Endothelial cell of umbilical vein (primary cell): ENCODE results near the gene UBL5. TPM values are rescaled to one million over a fixed set of nuclear protein-coding genes. Genes with fewer than 3 reads are reported as not detected.

Experiments used
- BruUV-seq: library from RNA; stranded (reverse); fragments of 400-500 nt; replicated peaks from 2 replicates; lab custom pipeline; 2021; lab: Mats Ljungman, UMichigan
- CTCF ChIA-PET: fragments of 300-600, 350-600 bp; sonication (Branson Sonifier 250); formaldehyde crosslinking; loops from one replicate; lab custom pipeline; 2021; ENCODE audit warnings: antibody characterized with exemption, inconsistent platforms; lab: Charles Lee
- POLR2A ChIA-PET: fragments of 300-600, 350-600 bp; sonication (Branson Sonifier 250); formaldehyde crosslinking; loops from one replicate; lab custom pipeline; 2021; ENCODE audit warnings: antibody characterized with exemption, inconsistent platforms; lab: Charles Lee
- DNase-seq: peaks from one replicate; pipeline ENCODE4 v3.0.0-alpha.2; 2011; ENCODE audit warnings: low read depth, low spot score
- FAIRE-seq: peaks from 2 replicates; lab custom pipeline; 2011; peaks lifted over from hg19 to GRCh38; lab: Jason Lieb, UNC
- H2AFZ ChIP-seq: 2 replicates; pipeline ENCODE4 v1.6.0; 2012; ENCODE audit warnings: low read depth, low read length, control low read depth, inconsistent platforms
- H3K27ac ChIP-seq: 2 replicates; pipeline ENCODE4 v1.5.1; 2011; ENCODE audit warnings: low read depth, mild to moderate bottlenecking, control low read depth, low read length, moderate library complexity; ENCODE audit not compliant: insufficient read depth
- H3K27me3 ChIP-seq, 2 experiments: 2 replicates each; pipeline versions ENCODE4 v1.6.0 to v1.6.1; 2011; ENCODE audit warnings: low read length in 2 of 2, mixed read lengths in 1 of 2; ENCODE audit not compliant: control insufficient read depth in 2 of 2, insufficient read depth in 2 of 2
- H3K36me3 ChIP-seq, 2 experiments: 2 replicates in 1 of 2; 3 replicates in 1 of 2; pipeline ENCODE4 v1.5.1; 2011; ENCODE audit warnings: low read length in 2 of 2, mild to moderate bottlenecking in 1 of 2, moderate library complexity in 1 of 2; ENCODE audit not compliant: control insufficient read depth in 2 of 2, insufficient read depth in 2 of 2; ENCODE audit errors: extremely low read depth in 1 of 2
- H3K4me1 ChIP-seq: 3 replicates; pipeline ENCODE4 v1.5.1; 2011; ENCODE audit warnings: mild to moderate bottlenecking, low read length; ENCODE audit not compliant: control insufficient read depth, insufficient read depth; ENCODE audit errors: extremely low read depth
- H3K4me2 ChIP-seq: 2 replicates; pipeline ENCODE4 v1.6.1; 2011; ENCODE audit warnings: low read length, control low read depth, mixed read lengths; ENCODE audit not compliant: insufficient read depth
- H3K4me3 ChIP-seq, 3 experiments: fragments of 200-600 bp in 1 of 3; sonication (generic), shearing (Covaris generic) in 1 of 3; replicated peaks in 1 of 3; 2 replicates each; pipeline ENCODE4 v1.5.1; 2011 to 2016; ENCODE audit warnings: control low read depth in 3 of 3, low read length in 3 of 3, mild to moderate bottlenecking in 2 of 3, inconsistent platforms in 1 of 3, low read depth in 1 of 3, moderate library complexity in 1 of 3; ENCODE audit not compliant: insufficient read depth in 1 of 3
- H3K79me2 ChIP-seq: 2 replicates; pipeline ENCODE4 v1.6.0; 2012; ENCODE audit warnings: low read length, inconsistent platforms; ENCODE audit not compliant: control insufficient read depth, insufficient read depth
- H3K9ac ChIP-seq: replicated peaks from 2 replicates; pipeline ENCODE3; 2011; ENCODE audit warnings: low read length, control low read depth; ENCODE audit not compliant: insufficient read depth; ENCODE audit errors: extremely low read depth
- H3K9me1 ChIP-seq: replicated peaks from 3 replicates; pipeline ENCODE4 v1.6.0; 2011; ENCODE audit warnings: mild to moderate bottlenecking, low read length; ENCODE audit not compliant: control insufficient read depth, insufficient read depth; ENCODE audit errors: extremely low read depth
- H3K9me3 ChIP-seq: replicated peaks from 2 replicates; pipeline ENCODE4 v1.5.1; 2012; ENCODE audit warnings: low read length, inconsistent platforms; ENCODE audit not compliant: control insufficient read depth, insufficient read depth
- H4K20me1 ChIP-seq: replicated peaks from 2 replicates; pipeline ENCODE3; 2011; ENCODE audit warnings: mild to moderate bottlenecking, low read length; ENCODE audit not compliant: control insufficient read depth, insufficient read depth; ENCODE audit errors: extremely low read depth
- EZH2 ChIP-seq: IDR thresholded peaks from 2 replicates; pipeline ENCODE4 v1.6.1; 2012; ENCODE audit warnings: borderline replicate concordance, low read depth, mild to moderate bottlenecking, moderate library complexity, low read length, inconsistent platforms; ENCODE audit not compliant: severe bottlenecking
- FOS ChIP-seq: IDR thresholded peaks from 2 replicates; pipeline ENCODE4 v1.6.1; 2011; ENCODE audit warnings: mild to moderate bottlenecking, low read length, moderate library complexity, borderline replicate concordance; ENCODE audit not compliant: insufficient read depth
- GATA2 ChIP-seq: IDR thresholded peaks from 2 replicates; pipeline ENCODE4 v1.7.0; 2011; ENCODE audit warnings: low read depth, mild to moderate bottlenecking, moderate library complexity, mixed read lengths, low read length; ENCODE audit not compliant: insufficient read length, insufficient read depth
- JUN ChIP-seq: IDR thresholded peaks from 2 replicates; pipeline ENCODE4 v1.6.1; 2011; ENCODE audit warnings: borderline replicate concordance, low read depth; ENCODE audit not compliant: insufficient read length, insufficient read depth
- MYC ChIP-seq: IDR thresholded peaks from one replicate; pipeline ENCODE4 v1.6.1; 2011; ENCODE audit warnings: mild to moderate bottlenecking, low read depth, low read length
- POLR2A ChIP-seq: IDR thresholded peaks from 2 replicates; pipeline ENCODE4 v1.6.1; 2012; ENCODE audit warnings: low read depth, mild to moderate bottlenecking, control low read depth, low read length
- POLR2AphosphoS5 ChIP-seq: IDR thresholded peaks from 2 replicates; pipeline ENCODE4 v1.6.1; 2012; ENCODE audit warnings: low read depth, mild to moderate bottlenecking, control low read depth, low read length, moderate library complexity; ENCODE audit not compliant: insufficient read depth
- dilution Hi-C: fragments of 300-500 bp; cut with MboI; formaldehyde crosslinking; loops from one replicate; pipeline ENCODE4 v1.15.0; 2019; ENCODE audit warnings: low sequenced_read_pairs; ENCODE audit not compliant: extremely low pct_ligation_motif_present
- intact Hi-C: fragments of 100-400 bp; cut with micrococcal nuclease; formaldehyde crosslinking; loops from one replicate; pipeline ENCODE4 v1.10.0; 2022
- polyA plus RNA-seq, 4 experiments: library from polyadenylated mRNA; depleted of rRNA in 3 of 4; stranded (reverse) in 3 of 4; unstranded in 1 of 4; fragments of >200 nt; gene quantifications; 2 replicates each; pipeline versions ENCODE4 v1.2.1 to v1.2.3, GENCODE V29; 2011 to 2012; ENCODE audit warnings: missing spikeins in 1 of 4
- total RNA-seq: library from RNA; stranded (reverse); gene quantifications from 2 replicates; pipeline ENCODE4 v1.2.3, GENCODE V29; 2021
- TF ChIP-seq, protein P1 (sequence below), 2 donors: IDR thresholded peaks; 1 replicate in 1 of 2; 2 replicates in 1 of 2; pipeline ENCODE4 v1.5.1; 2011; ENCODE audit warnings: low read length in 2 of 2, mild to moderate bottlenecking in 2 of 2, moderate library complexity in 2 of 2, control low read depth in 1 of 2, inconsistent platforms in 1 of 2, low read depth in 1 of 2; ENCODE audit not compliant: insufficient read depth in 1 of 2; ENCODE audit errors: extremely low read depth in 1 of 2
- TF ChIP-seq, protein P2 (sequence below): IDR thresholded peaks from 2 replicates; pipeline ENCODE4 v1.6.1; 2011; ENCODE audit not compliant: insufficient read depth, insufficient read length

UBL5 gene
- total and polyA plus RNA-seq, 2 donors (not counting 3 experiments of a cell fraction or from before 2014, with no cell fraction given) = 351 to 1,226 TPM

DNA sequence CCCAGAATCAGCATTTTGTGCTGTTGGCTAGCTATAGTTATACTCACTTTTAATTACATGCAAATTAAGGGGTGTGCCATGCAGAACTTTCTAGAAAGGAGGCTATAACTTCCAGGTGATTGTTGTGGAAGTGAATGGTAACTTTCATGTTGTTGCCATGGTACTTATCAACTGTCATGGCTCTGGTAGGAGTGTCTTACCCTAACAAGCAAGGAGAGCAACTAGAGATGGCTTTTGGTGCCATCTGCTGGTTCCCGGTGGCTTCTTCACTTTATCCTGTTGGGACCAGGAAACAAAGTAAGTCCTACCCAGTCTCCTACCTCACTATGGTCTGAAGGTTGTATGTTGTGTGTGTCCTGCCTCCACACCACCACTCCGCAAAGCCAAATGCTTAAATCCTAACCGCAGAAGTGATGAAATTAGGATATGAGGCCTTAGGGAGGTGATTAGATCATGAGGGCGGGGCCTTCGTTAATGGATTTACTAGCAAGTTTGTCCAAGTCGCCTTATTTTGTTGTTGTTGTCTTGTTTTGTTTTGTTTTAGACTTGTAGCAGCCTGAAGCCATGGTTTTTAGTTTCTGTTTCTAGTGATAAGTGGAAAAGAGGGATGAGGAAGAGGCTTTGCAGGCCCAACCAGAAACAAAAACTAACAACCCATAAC lies 31.5 kb upstream of the UBL5 start:
- ChIA-PET POLR2A (interaction anchor here (0.6 kb wide), 1 partner anchor 758 kb away, joined by 3 read pairs; no protein-coding TSS in a partner anchor), CTCF (interaction anchor here (0.6 to 1.5 kb wide), 10 partner anchors 23 to 591 kb away, joined by 3 to 34 read pairs (median 8); partner anchors contain the start of genes FBXL12, ZNF121 and ZNF846)
- Histone ChIP-seq H3K9me3 (no peaks in the 10 kb centered on the region), H3K27me3 (no peaks in the 10 kb centered on the region), H3K79me2 (no peaks in the 10 kb centered on the region), H4K20me1 (no peaks in the 10 kb centered on the region), H3K36me3 (no peaks in the 10 kb centered on the region), H2AFZ (peak overlapping the region; percentile 6), H3K4me3 (no peak overlapping the region), H3K9me1 (no peaks in the 10 kb centered on the region), H3K9ac (no peak overlapping the region), H3K4me1 (no peaks in the 10 kb centered on the region), H3K4me2 (no peak overlapping the region), H3K27ac (no peak overlapping the region)
- no TSS peak for BruUV-seq
- intact Hi-C loops (loop anchor here (1.0 to 2.0 kb wide), 6 partner anchors 171 to 660 kb away; partner anchors contain the start of genes ZNF266 and ZNF317), dilution Hi-C loops (loop anchor here (10.0 kb wide), 1 partner anchor 171 kb away; the partner anchor contains the start of gene ZNF561)
- peak; percentile 97 for FAIRE-seq
- DNase-seq = peak; percentile 94
- TF ChIP-seq, protein P1, sequence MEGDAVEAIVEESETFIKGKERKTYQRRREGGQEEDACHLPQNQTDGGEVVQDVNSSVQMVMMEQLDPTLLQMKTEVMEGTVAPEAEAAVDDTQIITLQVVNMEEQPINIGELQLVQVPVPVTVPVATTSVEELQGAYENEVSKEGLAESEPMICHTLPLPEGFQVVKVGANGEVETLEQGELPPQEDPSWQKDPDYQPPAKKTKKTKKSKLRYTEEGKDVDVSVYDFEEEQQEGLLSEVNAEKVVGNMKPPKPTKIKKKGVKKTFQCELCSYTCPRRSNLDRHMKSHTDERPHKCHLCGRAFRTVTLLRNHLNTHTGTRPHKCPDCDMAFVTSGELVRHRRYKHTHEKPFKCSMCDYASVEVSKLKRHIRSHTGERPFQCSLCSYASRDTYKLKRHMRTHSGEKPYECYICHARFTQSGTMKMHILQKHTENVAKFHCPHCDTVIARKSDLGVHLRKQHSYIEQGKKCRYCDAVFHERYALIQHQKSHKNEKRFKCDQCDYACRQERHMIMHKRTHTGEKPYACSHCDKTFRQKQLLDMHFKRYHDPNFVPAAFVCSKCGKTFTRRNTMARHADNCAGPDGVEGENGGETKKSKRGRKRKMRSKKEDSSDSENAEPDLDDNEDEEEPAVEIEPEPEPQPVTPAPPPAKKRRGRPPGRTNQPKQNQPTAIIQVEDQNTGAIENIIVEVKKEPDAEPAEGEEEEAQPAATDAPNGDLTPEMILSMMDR (IDR thresholded peaks at IDR 0.05; ENCODE audit: extremely low read depth in 1 of 2, insufficient read depth in 1 of 2, low read depth in 1 of 2, low read length in 2 of 2) = peak; percentile 79 to 83
- TF ChIP-seq FOS = no peak

DNA sequence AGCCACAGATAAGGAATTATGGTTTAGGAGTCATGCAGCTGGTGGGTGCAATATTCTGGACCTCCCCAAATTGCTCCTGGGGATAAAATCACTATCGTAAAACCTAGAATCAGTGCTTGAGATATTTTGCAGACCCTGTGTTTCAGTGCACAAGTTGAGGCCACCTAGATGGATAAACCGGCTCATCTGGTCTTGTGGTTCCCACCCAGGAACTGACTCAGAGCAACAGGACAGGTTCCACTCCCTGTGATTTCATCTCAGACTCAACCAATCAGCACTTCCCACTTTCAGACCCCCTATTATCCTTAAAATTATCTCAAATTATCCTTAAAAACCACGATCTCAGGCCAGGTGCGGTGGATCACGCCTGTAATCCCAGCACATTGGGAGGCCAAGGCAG lies 29.8 kb upstream of the UBL5 start:
- no peak for TF ChIP-seq MYC
- TF ChIP-seq POLR2A = no peak
- TF ChIP-seq, protein P2, sequence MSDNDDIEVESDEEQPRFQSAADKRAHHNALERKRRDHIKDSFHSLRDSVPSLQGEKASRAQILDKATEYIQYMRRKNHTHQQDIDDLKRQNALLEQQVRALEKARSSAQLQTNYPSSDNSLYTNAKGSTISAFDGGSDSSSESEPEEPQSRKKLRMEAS = no peak
- no peak for TF ChIP-seq JUN
- TF ChIP-seq POLR2AphosphoS5 = no peak
- no peak for TF ChIP-seq EZH2
- TF ChIP-seq, protein P1 (IDR thresholded peaks at IDR 0.05; ENCODE audit: extremely low read depth in 1 of 2, insufficient read depth in 1 of 2, low read depth in 1 of 2, low read length in 2 of 2) = no peak
- no peak for TF ChIP-seq FOS
- no peak for TF ChIP-seq GATA2
- no peak overlapping the region for H3K9ac ChIP-seq
- no peaks in the 10 kb centered on the region for H3K9me3 ChIP-seq
- H3K4me2 ChIP-seq = no peak overlapping the region
- H3K79me2 ChIP-seq = no peaks in the 10 kb centered on the region
- no peaks in the 10 kb centered on the region for H4K20me1 ChIP-seq
- H3K36me3 ChIP-seq = no peaks in the 10 kb centered on the region
- CTCF ChIA-PET = interaction anchor here (0.6 to 2.0 kb wide), 5 partner anchors 172 to 522 kb away, joined by 3 to 17 read pairs (median 6); no protein-coding TSS in a partner anchor
- FAIRE-seq = no peak
- DNase-seq = no peak
- H3K27ac ChIP-seq = no peak overlapping the region
- BruUV-seq = no TSS peak
- H3K4me1 ChIP-seq = no peaks in the 10 kb centered on the region
- POLR2A ChIA-PET = no interaction called here
- intact Hi-C loops = loop anchor here (2.0 kb wide), 1 partner anchor 363 kb away; the partner anchor contains the start of gene ZNF266
- dilution Hi-C loops = loop anchor here (10.0 kb wide), 1 partner anchor 173 kb away; the partner anchor contains the start of gene ZNF561
- H3K9me1 ChIP-seq = no peaks in the 10 kb centered on the region
- H3K4me3 ChIP-seq = no peak overlapping the region
- H3K27me3 ChIP-seq = no peaks in the 10 kb centered on the region
- no peak overlapping the region for H2AFZ ChIP-seq
